HEK293T (cell line): Measurements from ENCODE around the gene TMEM161A.

Source experiments
- CTBP1 ChIP-seq: fragments of 450-650 bp; IDR thresholded peaks from 2 replicates; pipeline ENCODE4 v1.6.1; 2016; ENCODE audit warnings: borderline replicate concordance
- FOXM1 ChIP-seq: fragments of 450-650 bp; IDR thresholded peaks from 2 replicates; pipeline ENCODE4 v1.6.1; 2017; ENCODE audit warnings: mild to moderate bottlenecking, borderline replicate concordance
- HDGF ChIP-seq: fragments of 450-650 bp; IDR thresholded peaks from 2 replicates; pipeline ENCODE4 v1.6.1; 2017; ENCODE audit warnings: antibody characterized with exemption, borderline replicate concordance
- PKNOX1 ChIP-seq: fragments of 450-650 bp; IDR thresholded peaks from 2 replicates; pipeline ENCODE4 v1.6.1; 2016
- SUZ12 ChIP-seq: fragments of 450-650 bp; IDR thresholded peaks from 2 replicates; pipeline ENCODE4 v1.6.1; 2016; ENCODE audit warnings: mild to moderate bottlenecking

- no peak for TF ChIP-seq PKNOX1
- TF ChIP-seq SUZ12: no peak
- no peak for TF ChIP-seq FOXM1
- no peak for TF ChIP-seq HDGF
- TF ChIP-seq CTBP1: no peak
Observed at GRCh38 chr19:19113040-19113626, 25.1 kb downstream of the TMEM161A start.
